Measurements from ENCODE around the gene ZFAND3.
"Not testable (repeated sequence)": the region's sequence is repeated elsewhere in the genome, so short reads cannot be mapped to it uniquely, and the experiment has no call there.

The ZFAND3 gene

GRCh38 chr6:38103921-38104320 lies 284.4 kb downstream of the ZFAND3 start:
- DNase-seq, result no peak

DNA sequence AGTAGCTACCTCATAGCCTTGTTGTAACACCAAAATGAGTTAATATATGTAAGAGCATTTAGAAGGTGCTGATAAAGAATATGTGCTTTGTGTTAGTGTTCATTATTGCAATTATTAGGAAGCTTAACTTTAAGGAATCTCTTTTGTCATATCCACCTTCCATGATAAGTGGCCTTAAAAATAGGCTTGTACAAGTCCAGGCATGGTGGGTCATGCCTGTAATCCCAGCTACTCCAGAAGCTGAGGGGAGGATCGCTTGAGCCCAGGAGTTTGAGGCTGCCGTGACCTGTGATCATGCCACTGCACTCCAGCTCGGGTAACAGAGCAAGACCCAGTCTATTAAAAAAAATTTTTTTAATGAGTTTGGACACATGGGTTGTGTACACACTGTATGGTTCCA lies 285.5 kb downstream of the ZFAND3 start:
- no peak for DNase-seq

DNA sequence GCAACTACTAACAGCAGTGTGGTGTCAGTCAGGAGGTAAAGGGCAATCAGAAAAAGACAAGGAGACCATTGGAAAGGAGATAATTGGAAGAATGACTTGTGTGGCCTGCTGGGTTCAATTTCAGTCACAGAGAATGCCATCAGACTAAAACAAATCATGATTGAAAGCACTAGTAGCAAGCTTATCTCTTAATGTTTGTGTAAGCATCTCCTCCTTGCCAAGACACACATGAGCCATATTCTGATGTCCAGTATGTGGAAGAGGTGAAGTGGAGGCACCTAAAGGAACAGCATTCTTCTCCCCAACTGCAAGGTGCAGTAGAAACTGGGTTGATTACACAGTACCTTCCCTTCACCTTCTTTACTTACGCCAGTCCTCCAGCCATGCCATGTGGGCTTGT lies 287.5 kb downstream of the ZFAND3 start:
- no peak for DNase-seq

GRCh38 chr6:38110481-38110971 lies 291.0 kb downstream of the ZFAND3 start:
- no peak for DNase-seq

DNA sequence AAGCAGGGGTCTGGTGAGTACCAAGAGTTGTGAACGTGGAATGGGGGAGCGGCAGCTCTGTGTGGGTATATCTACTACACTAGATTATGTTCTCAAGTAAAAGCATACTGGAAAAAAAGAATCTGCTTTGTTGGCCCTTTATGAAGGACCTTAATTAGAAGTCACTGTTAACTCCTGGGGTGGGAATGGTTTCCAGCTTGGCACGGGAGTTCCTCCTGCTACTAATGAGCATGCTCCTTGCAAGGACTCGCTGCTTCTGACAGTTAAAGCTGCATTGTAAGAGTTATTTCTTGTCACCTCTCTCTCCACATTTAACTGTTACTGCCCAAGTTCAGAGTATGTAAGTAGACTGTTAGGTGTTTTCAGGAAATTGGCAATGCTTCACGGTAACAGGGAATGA lies 292.7 kb downstream of the ZFAND3 start:
- DNase-seq, result no peak

DNA sequence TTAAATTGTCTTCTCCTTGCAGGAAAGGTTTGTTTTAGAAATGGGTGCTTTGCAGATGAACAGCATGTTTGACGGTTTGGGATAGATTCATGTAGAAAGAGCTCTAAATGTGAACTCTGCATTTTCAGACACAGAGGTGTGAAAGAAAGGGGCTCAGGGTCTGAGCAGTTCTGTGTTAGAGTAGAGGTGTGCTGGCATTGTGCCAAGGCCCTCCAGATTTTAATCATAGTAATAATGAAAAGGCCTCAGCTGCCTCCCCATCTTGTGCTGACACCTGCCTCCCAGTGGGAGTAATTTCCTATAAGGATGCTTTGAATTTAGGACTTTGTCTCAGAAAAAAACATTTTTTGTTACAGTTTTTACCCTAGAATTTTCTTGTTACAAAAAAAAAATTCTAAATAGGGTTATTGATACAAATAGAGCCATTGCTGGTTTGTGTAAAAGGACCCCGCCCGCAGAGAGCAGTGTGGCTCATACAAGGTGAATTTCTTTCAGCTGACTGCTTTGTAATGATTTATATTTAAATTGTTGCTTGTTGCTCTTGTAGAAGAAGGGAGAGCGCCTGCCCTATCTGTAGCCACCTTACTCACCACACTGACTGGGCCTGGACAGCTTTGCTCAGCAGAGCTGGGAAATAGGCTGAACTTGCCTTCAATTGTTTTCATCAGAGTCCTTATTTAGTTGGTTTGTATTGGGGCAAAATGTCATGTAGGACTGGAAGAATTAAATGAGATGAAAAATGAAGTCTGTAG lies 294.5 kb downstream of the ZFAND3 start:
- DNase-seq, result no peak

DNA sequence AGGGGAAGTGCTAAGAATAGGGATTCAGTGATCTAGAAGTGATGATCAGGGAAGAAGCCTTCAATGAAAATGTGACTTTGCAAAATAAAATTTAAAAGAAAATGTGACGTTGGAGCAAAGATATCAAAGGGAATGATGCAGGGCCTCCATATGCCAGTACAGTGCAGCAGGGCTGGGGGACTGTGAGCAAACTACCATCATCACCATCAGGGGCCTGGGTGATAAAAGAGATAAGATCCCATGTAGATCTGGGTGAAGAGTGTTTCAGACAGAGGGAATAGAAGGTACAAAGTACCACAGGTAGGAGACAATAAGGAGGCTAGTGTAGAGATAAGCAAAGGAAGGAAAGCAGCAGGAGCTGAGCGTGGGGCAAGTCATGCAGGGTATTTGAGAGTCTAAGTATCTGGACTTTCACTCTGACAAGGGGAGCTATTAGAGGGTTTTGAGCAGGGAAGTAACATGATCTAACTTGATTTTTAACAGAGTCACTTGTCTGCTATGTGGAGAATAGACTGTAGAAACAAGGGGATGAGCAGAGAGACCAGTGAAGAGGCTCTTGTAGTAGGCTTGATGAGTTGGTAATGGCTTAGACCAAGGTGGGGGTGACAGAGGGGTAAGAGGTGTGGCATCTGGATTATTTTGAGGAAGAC lies 295.6 kb downstream of the ZFAND3 start:
- DNase-seq, result no peak

GRCh38 chr6:38115626-38116008 lies 296.1 kb downstream of the ZFAND3 start:
- DNase-seq, result no peak

GRCh38 chr6:38116248-38116647 lies 296.7 kb downstream of the ZFAND3 start:
- DNase-seq, result no peak

GRCh38 chr6:38117281-38117680 lies 297.8 kb downstream of the ZFAND3 start:
- no peak for DNase-seq

DNA sequence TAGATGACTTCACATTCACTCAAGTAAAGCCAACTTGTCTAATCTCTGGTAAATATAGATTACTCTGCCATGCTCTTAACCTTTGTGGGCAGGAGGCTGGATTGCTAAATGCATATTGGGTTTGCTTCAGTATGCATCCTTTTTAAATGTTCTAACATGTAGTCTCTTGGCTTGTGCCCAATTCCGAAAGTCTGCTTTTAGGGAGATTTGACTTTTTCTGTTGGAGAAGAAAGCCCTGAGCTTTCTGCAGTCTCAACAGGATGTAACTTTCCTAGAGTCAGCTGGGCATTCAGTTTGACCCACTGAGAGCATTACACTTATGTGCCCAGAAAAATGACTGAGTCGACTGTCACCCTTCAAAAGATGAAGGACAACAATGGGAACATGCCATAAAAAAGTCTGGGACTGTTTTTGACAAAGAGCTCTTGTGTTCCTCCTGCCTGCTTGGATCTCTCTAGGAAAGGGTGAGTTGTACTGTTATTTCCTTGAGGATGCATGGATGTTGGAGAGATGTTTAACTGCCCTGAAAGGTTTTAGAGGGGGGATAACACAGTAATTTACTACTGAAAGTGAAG lies 299.4 kb downstream of the ZFAND3 start:
- DNase-seq, result no peak

DNA sequence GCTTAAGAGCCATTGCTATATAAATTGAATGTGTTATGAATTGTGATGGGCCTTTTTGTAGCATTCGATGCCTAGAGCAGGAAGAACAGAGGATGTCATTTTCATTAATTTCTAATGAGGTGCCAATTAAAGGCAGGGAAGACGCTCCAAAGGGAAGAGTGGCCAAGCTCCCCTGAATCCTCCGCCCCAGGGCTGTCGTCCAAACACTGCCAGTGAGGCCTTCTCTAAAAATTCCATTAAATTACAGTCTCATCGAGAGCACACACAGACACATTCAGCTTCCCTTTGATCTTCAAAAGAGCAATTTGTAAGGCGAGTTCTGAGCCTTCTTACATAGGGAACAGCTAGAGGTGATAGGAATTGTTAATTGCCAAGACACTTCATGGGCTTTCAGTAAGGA lies 300.0 kb downstream of the ZFAND3 start:
- DNase-seq, result no peak

DNA sequence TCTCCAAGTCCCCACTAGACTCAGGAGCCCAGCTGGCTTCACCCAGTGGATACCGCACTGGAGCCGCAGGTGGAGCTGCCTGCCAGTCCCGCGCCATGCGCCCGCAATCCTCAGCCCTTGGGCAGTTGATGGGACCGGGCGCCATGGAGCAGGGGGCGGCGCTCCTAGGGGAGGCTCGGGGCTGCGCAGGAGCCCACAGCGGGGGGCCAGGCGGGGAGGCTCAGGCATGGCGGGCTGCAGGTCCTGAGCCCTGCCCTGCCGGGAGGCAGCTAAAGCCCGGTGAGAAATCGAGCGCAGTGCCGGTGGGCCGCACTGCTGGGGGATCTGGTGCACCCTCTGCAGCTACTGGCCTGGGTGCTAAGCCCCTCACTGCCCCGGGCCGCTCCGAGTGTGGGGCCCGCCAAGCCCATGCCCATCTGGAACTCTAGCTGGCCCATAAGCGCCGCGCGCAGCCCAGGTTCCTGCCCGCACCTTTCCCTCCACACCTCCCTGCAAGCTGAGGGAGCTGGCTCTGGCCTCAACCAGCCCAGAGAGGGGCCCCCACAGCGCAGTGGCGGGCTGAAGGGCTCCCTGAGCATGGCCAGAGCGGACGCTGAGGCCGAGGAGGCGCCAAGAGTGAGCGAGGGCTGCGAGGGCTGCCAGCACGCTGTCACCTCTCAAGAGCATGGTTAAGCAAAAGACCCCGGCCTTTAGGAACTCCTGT lies 304.8 kb downstream of the ZFAND3 start:
- not testable (repeated sequence) for DNase-seq

DNA sequence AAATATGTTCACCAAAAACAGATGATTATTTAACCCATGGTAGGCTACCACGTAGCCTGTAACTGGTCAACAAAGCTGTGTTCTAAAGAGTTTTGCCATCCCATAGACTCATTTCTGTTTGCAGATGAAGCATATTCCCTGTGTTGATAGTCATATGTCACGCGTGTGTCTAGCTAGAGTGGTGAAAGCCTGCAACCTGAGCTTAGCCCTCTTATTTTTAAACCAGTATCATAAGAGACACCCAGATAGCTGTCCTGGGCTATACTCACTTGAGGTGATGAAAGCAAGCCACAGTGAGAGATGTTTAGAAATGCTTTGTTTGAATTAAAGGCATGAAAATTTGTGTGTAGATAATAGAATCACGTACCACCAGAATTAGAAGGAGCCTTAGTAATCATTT lies 307.8 kb downstream of the ZFAND3 start:
- no peak for DNase-seq

GRCh38 chr6:38131527-38131965 lies 312.0 kb downstream of the ZFAND3 start:
- no peak for DNase-seq

GRCh38 chr6:38133932-38134703 lies 314.6 kb downstream of the ZFAND3 start:
- no peak for DNase-seq

GRCh38 chr6:38134704-38135088 lies 315.2 kb downstream of the ZFAND3 start:
- no peak for DNase-seq

GRCh38 chr6:38136547-38136946 lies 317.0 kb downstream of the ZFAND3 start:
- no peak for DNase-seq

DNA sequence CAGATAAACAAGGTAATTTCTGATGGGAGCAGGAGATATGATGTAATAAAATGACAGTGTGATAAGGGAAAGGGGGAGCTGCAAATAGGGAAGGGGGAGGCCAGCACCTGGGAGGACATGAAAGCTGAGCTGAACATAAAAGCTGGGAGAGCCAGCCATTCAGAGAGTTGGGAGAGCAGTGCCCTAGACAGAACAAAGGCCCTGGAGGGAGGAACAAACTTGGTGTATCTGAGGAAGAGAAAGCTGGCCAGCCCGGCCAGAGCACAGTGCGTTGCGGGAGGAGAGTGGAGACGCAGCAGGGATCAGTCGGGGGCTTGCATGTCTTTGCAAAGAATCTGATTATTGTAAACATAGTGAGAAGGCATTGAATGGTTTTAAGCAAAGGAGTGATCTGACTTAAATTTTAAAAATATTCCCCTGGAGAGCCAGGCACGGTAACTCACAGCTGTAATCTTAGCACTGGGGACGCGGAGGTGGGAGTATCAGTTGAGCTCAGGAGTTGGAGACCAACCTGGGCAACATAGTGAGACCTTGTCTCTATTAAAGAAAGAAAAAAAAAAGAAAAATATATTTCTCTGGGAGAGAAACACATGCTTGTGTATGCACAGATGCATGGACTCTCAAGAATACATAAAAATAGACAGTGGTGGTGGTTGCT lies 318.2 kb downstream of the ZFAND3 start:
- DNase-seq, result no peak

GRCh38 chr6:38138374-38138773 lies 318.8 kb downstream of the ZFAND3 start:
- no peak for DNase-seq

- DNase-seq, result no peak
Observed at GRCh38 chr6:38141085-38141484, 321.6 kb downstream of the ZFAND3 start.

DNA sequence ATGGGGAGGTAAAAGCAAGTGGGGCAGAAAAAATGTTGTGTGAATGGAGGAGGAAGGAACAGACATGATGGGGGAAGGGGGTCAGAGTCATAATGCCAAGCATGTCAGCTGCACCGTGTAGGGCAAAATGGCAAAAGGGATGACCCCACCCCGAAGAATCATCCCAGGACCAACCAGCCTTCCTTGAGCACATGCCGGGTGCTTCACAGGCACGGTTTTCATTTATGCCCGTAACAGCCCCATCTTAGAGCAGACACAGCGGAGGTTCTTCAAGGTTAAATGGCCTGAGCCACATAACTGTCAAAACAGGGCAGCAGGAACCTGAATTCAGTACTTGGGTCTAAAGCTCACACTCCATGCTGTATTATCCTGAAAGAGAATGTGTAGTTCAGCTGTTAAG lies 322.2 kb downstream of the ZFAND3 start:
- DNase-seq, result no peak
